SH-SY5Y (cell line): Measurements from ENCODE around the gene PTPMT1.

Source experiments
- GATA2 ChIP-seq: IDR thresholded peaks from 2 replicates; pipeline ENCODE4 v1.6.1; 2011; ENCODE audit warnings: mild to moderate bottlenecking, low read depth, low read length
- GATA3 ChIP-seq: IDR thresholded peaks from 2 replicates; pipeline ENCODE4 v1.6.1; 2011; ENCODE audit warnings: low read depth, mild to moderate bottlenecking, low read length, moderate library complexity

PTPMT1 gene

DNA sequence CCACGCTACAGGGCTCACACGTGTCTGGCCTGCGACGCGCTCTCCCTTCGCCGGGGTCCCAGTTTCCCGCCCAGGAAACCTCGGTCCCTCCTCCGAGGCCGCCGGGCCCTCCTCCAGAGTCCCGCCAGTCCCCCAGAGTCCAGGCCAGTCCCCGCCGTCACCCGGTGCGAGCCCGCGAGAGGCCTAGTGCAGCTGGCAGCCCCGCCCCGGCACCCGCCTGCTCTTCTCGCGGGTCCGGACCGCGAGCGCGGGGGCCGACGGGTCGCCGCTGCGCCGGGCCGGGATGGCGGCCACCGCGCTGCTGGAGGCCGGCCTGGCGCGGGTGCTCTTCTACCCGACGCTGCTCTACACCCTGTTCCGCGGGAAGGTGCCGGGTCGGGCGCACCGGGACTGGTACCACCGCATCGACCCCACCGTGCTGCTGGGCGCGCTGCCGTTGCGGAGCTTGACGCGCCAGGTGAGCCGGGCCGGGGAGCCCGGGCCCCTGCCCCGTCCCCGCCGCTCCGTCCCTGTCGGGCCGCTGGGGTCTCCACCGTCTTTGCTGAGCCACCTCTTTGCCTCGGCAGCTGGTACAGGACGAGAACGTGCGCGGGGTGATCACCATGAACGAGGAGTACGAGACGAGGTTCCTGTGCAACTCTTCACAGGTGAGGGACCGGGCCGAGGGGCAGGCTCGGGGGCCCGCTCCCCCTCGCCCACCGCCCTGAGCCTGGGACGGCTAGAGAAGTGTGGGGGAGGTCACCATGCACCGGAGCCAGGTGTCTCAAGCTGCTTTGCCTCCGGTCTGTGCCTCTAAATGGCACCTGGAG is at the start of gene PTPMT1:
TSS of gene PTPMT1 (plus strand) at position 260 of the 809 bp plus-strand sequence. CDS start at position 284, 24 bp downstream.
- TF ChIP-seq GATA2 (no peak), GATA3 (no peak)

DNA sequence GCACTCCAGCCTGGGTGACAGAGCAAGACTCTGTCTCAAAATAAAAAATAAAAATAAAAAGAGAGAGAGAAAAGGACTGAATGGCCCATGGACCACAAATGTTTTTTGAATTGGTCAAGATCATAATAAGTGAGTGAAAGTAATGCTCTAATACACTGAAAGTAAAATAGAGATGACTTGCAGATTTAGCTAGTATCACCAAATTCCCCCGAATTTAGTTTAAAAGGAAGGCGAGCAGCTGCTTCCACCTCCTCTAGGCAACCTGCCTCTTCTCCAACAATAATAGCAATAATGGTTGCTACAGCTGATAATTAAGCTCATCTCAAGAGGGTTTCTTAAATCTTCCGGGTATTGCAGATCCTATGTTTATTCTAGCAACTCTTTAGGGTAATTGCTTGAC is 49.2 kb upstream of the PTPMT1 start:
- TF ChIP-seq GATA2 (no peak), GATA3 (no peak)

DNA sequence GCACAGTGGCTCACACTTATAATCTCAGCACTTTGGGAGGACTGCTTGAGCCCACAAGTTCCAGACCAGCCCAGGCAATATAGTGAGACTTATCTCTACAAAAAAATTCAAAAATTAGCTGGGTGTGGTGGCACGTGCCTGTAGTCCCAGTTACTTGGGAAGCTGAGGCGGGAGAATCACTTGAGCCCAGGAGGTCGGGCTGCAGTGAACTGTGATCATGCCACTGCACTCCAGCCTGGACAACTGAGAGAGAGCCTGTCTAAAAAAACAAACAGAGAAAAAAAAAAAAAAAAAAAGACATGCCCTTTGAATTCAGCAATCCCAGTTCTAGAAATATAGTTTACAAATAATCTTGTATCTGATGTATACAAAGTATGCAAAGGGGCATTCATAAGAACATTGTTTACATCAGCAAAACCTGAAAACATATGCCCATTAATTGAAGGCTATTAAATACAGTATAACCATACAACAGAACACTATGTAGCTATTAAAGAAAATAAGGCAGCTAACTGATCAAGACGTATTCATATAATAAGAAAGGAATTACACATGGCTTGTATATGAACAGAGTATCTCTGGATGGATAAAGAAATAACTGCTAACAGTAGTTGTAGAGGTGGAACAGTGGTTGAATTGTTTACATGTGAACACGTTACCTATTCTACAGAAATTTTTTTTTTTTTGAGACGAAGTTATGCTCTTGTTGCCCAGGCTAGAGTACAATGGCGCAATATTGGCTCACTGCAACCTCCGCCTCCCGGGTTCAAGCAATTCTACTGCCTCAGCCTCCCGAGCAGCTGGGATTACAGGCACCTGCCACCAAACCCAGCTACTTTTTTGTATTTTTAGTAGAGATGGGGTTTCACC is 48.2 kb upstream of the PTPMT1 start:
- TF ChIP-seq GATA3 (no peak), GATA2 (no peak)

GRCh38 chr11:47518212-47518964 is 47.0 kb upstream of the PTPMT1 start:
- no peak for TF ChIP-seq GATA3
- no peak for TF ChIP-seq GATA2

- TF ChIP-seq GATA3, result no peak
- no peak for TF ChIP-seq GATA2
Observed at GRCh38 chr11:47523490-47524225, 41.7 kb upstream of the PTPMT1 start.

DNA sequence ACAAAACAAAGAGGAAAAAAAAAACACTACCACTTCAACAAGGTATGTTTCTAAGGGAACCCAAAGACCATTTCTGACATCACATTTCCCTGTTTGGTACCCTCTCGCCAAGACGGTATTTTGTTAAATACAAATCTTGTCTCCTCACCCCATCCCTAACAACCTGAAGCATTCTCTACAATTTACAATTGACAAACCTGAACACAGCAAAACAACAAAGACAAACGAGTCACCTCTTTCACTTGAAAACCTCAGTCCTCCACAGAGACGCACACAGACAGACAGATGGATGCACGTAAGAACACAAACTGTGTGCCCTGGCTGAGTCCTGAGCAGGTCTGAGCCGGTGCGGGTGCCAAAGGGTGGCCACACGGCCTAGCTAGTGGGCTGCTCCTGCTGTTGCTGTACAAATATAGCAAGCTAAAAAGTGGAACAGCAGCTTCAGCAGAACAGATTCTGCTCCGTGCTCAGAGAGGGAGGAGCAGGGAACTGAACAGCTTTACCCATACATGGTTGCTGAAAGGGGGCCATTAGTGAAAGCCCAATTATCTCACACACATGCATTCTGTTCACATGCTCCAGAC is 41.0 kb upstream of the PTPMT1 start:
- TF ChIP-seq GATA3 (no peak), GATA2 (no peak)

DNA sequence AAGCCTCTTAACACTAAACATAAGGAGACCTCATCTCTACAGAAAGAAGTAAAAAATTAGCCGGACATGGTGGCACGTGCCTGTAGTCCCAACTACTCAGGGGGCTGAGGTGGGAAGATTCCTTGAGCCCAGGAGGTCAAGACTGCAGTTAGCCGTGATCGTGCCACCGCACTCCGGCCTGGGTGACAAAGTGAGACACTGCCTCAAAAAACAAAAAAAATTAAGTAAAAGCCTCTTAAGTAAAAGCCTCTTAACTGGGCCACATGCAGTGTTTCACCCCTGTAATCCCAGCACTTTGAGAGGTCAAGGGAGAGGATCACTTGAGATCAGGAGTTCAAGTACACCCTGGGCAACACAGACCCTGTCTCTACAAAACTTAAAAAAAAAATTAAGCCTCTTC is 38.2 kb upstream of the PTPMT1 start:
- TF ChIP-seq GATA2 (no peak), GATA3 (no peak)

DNA sequence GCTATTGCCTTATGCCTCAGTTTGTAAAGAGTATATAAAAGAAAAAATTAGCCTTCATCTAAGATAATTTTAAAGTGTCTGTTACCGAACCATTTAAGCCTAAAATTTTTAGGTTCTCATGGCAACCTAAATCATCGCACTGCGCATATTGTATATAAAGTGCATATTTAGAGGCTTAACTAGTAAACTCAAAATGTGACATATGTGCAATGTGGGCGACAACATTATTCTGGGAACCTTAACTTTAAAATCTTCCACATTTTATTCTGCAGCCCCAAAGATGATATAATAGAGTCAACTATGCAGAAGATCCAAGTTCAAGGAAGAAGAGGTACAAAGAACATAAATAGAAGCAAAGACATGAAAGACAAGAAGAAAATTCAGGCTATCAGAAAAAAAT is 35.4 kb upstream of the PTPMT1 start:
- TF ChIP-seq GATA3 (no peak), GATA2 (no peak)

GRCh38 chr11:47531666-47532065 is 33.7 kb upstream of the PTPMT1 start:
- TF ChIP-seq GATA2, result no peak

- TF ChIP-seq GATA3, result no peak
- TF ChIP-seq GATA2, result no peak
Observed at GRCh38 chr11:47532597-47533213, 32.7 kb upstream of the PTPMT1 start.

GRCh38 chr11:47533690-47534151 is 31.7 kb upstream of the PTPMT1 start:
- TF ChIP-seq GATA3 (no peak), GATA2 (no peak)

GRCh38 chr11:47534704-47535251 is 30.6 kb upstream of the PTPMT1 start:
- no peak for TF ChIP-seq GATA2
- no peak for TF ChIP-seq GATA3

- TF ChIP-seq GATA2, result no peak
- TF ChIP-seq GATA3, result no peak
Observed at GRCh38 chr11:47536915-47537314, 28.5 kb upstream of the PTPMT1 start.
